Measurements from ENCODE around the gene NAV2. TPM values are rescaled to one million over a fixed set of nuclear protein-coding genes. Genes with fewer than 3 reads are reported as not detected.

NAV2 gene
- total RNA-seq, 1 experiment from 2014 or later, result 46.3 TPM

DNA sequence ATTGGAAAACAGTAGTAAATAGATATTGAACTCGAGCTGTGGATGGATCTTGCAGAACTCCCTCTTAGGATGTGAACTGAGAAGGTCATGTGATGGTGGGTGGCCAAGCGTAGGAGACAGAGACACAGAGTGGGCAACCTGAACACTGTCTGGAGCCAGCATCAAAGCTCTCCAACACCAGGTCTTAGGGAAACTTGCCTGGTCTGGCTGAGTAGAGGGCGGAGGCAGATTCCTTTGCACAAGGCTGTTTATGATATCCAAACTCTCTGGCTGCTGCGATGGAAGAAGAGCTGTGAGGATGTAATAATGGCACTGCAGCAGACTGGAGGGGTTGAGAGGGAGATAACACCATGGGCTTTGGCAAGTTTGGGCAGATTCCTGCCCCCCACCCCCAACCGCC lies 10.1 kb downstream of the NAV2 start:
- Histone ChIP-seq H2BK120ac (ENCODE audit: low read depth, low read length, poor library complexity, severe bottlenecking) (no peak overlapping the region), H3K23me2 (ENCODE audit: insufficient read length, low read depth, low read length, poor library complexity, severe bottlenecking) (no peaks in the 10 kb centered on the region), H2AFZ (ENCODE audit: low read length) (no peak overlapping the region), H4K8ac (replicated peaks; ENCODE audit: insufficient read length, low read depth, low read length) (no peak overlapping the region), H4K20me1 (ENCODE audit: control insufficient read depth, insufficient read depth, insufficient read length) (no peaks in the 10 kb centered on the region), H3K18ac (ENCODE audit: insufficient read length, low read depth, low read length) (no peak overlapping the region), H3K4ac (ENCODE audit: low read depth, low read length) (no peak overlapping the region), H2AK5ac (ENCODE audit: insufficient read length, low read length) (no peak overlapping the region), H3K23ac (ENCODE audit: insufficient read length, low read depth, low read length) (no peak overlapping the region), H2BK12ac (ENCODE audit: insufficient read length, low read depth, low read length) (no peak overlapping the region), H3K27me3 (ENCODE audit: insufficient read depth, low read length) (no peaks in the 10 kb centered on the region; the same call in 1 of the 2 replicates), H3K4me2 (ENCODE audit: insufficient read depth, insufficient read length, low read length) (no peak overlapping the region), H2BK15ac (ENCODE audit: low read depth, low read length) (no peak overlapping the region), H4K91ac (ENCODE audit: insufficient read length, low read depth, low read length) (no peak overlapping the region), H2BK5ac (ENCODE audit: insufficient read length, low read length) (no peak overlapping the region), H3K79me2 (ENCODE audit: insufficient read depth, low read length) (no peaks in the 10 kb centered on the region), H3K14ac (ENCODE audit: insufficient read depth, low read length) (no peak overlapping the region; the same call in 1 of the 2 replicates), H4K5ac (ENCODE audit: insufficient read length, low read depth, low read length) (no peak overlapping the region), H3K4me1 (ENCODE audit: insufficient read depth, low read length) (no peaks in the 10 kb centered on the region), H3K56ac (ENCODE audit: insufficient read length, low read depth, low read length) (no peak overlapping the region), H3K9ac (ENCODE audit: extremely low read depth, insufficient read length, low read length) (no peak overlapping the region), H3K79me1 (ENCODE audit: insufficient read depth, low read depth, low read length, poor library complexity, severe bottlenecking) (no peaks in the 10 kb centered on the region), H3K9me3 (ENCODE audit: control insufficient read depth, low read depth, low read length) (no peaks in the 10 kb centered on the region), H3K27ac (ENCODE audit: insufficient read length, low read depth, low read length) (no peak overlapping the region), H2BK20ac (ENCODE audit: low read depth, low read length, poor library complexity, severe bottlenecking) (no peak overlapping the region), H3T11ph (ENCODE audit: low read length) (no peak overlapping the region)
- no peak overlapping the region for H3K27ac Mint-ChIP-seq
- WGBS (ENCODE audit: extremely low coverage, insufficient read length, low lambda C conversion rate), result no CpG with 5 or more reads among the region's 5 CpGs
- no peak for DNase-seq
- no peaks in the 10 kb centered on the region for H3K9me3 Mint-ChIP-seq
- no peak overlapping the region for H3K4me3 Mint-ChIP-seq
- no peaks in the 10 kb centered on the region; a peak in 2 of 4 replicates for H3K4me1 Mint-ChIP-seq
- TF ChIP-seq CTCF (conservative IDR thresholded peaks at IDR 0.05), result no peak
- peaks cover 7% of the 10 kb centered on the region for H3K27me3 Mint-ChIP-seq (ENCODE audit: low read depth)
- H3K36me3 Mint-ChIP-seq (ENCODE audit: insufficient read depth in 1 of 3, low read depth in 3 of 3), result no peaks in the 10 kb centered on the region; a peak in 1 of 7 replicates
